Measurements from ENCODE around the gene IMMP2L.

IMMP2L gene

GRCh38 chr7:111059833-111060232 lies 502.5 kb downstream of the IMMP2L start:
- DNase-seq = no peak

- no peak for DNase-seq
Observed at GRCh38 chr7:111057066-111057465, 505.2 kb downstream of the IMMP2L start.

GRCh38 chr7:111056371-111056770 lies 505.9 kb downstream of the IMMP2L start:
- DNase-seq = no peak

- no peak for DNase-seq
Observed at GRCh38 chr7:111053035-111053434, 509.3 kb downstream of the IMMP2L start.

GRCh38 chr7:111051832-111052231 lies 510.5 kb downstream of the IMMP2L start:
- no peak for DNase-seq

- no peak for DNase-seq
Observed at GRCh38 chr7:111050875-111051416, 511.3 kb downstream of the IMMP2L start.

GRCh38 chr7:111049971-111050680 lies 512.2 kb downstream of the IMMP2L start:
- DNase-seq = no peak

- no peak for DNase-seq
Observed at GRCh38 chr7:111047595-111047994, 514.7 kb downstream of the IMMP2L start.

- DNase-seq = no peak
Observed at GRCh38 chr7:111045449-111045848, 516.8 kb downstream of the IMMP2L start.

GRCh38 chr7:111043561-111043960 lies 518.7 kb downstream of the IMMP2L start:
- no peak for DNase-seq

- no peak for DNase-seq
Observed at GRCh38 chr7:111042842-111043241, 519.5 kb downstream of the IMMP2L start.

GRCh38 chr7:111041577-111041976 lies 520.7 kb downstream of the IMMP2L start:
- DNase-seq = no peak

GRCh38 chr7:111038185-111038584 lies 524.1 kb downstream of the IMMP2L start:
- DNase-seq = no peak

- DNase-seq = no peak
Observed at GRCh38 chr7:111031916-111032315, 530.4 kb downstream of the IMMP2L start.

GRCh38 chr7:111030336-111030735 lies 532.0 kb downstream of the IMMP2L start:
- no peak for DNase-seq

- no peak for DNase-seq
Observed at GRCh38 chr7:111029574-111030251, 532.6 kb downstream of the IMMP2L start.

- DNase-seq = no peak
Observed at GRCh38 chr7:111029141-111029572, 533.1 kb downstream of the IMMP2L start.

- no peak for DNase-seq
Observed at GRCh38 chr7:111027396-111027795, 534.9 kb downstream of the IMMP2L start.

GRCh38 chr7:111026806-111027205 lies 535.5 kb downstream of the IMMP2L start:
- no peak for DNase-seq

- no peak for DNase-seq
Observed at GRCh38 chr7:111026343-111026742, 535.9 kb downstream of the IMMP2L start.

- no peak for DNase-seq
Observed at GRCh38 chr7:111025006-111025405, 537.3 kb downstream of the IMMP2L start.

- DNase-seq = no peak
Observed at GRCh38 chr7:111018960-111019736, 543.1 kb downstream of the IMMP2L start.

- no peak for DNase-seq
Observed at GRCh38 chr7:111018447-111018846, 543.8 kb downstream of the IMMP2L start.

Data from bone marrow (tissue), 2 donors.